Measurements from ENCODE around the gene ZFPL1. TPM values are rescaled to one million over a fixed set of nuclear protein-coding genes. Genes with fewer than 3 reads are reported as not detected.

Gene ZFPL1
- total RNA-seq, 1 donor from 2014 or later = 26.2 TPM

- peak; percentile 50 for DNase-seq
These were observed 23.1 kb upstream of the ZFPL1 start for GRCh38 chr11:65060913-65061408.

GRCh38 chr11:65063532-65063931 is 20.5 kb upstream of the ZFPL1 start:
- no peak for DNase-seq

- DNase-seq = no peak
These were observed 19.2 kb upstream of the ZFPL1 start for GRCh38 chr11:65064847-65065240.

GRCh38 chr11:65065851-65066250 is 18.2 kb upstream of the ZFPL1 start:
- DNase-seq = no peak

GRCh38 chr11:65066315-65066714 is 17.7 kb upstream of the ZFPL1 start:
- no peak for DNase-seq

- DNase-seq = no peak
These were observed 17.2 kb upstream of the ZFPL1 start for GRCh38 chr11:65066805-65067291.

GRCh38 chr11:65067446-65067845 is 16.6 kb upstream of the ZFPL1 start:
- DNase-seq = no peak

- DNase-seq = no peak
These were observed 14.8 kb upstream of the ZFPL1 start for GRCh38 chr11:65069217-65069616.

GRCh38 chr11:65071907-65072630 is 12.0 kb upstream of the ZFPL1 start:
- DNase-seq = no peak

- DNase-seq = no peak
These were observed 11.4 kb upstream of the ZFPL1 start for GRCh38 chr11:65072631-65072966.

- no peak for DNase-seq
These were observed 6.6 kb upstream of the ZFPL1 start for GRCh38 chr11:65077451-65077850.

GRCh38 chr11:65078151-65078550 is 5.9 kb upstream of the ZFPL1 start:
- peak; percentile 67 for DNase-seq

GRCh38 chr11:65078786-65079342 is 5.2 kb upstream of the ZFPL1 start:
- no peak for DNase-seq

- no peak for DNase-seq
These were observed 738 bp upstream of the ZFPL1 start for GRCh38 chr11:65083134-65083833.

GRCh38 chr11:65084598-65085375 is 765 bp downstream of the ZFPL1 start:
- no peak for DNase-seq

- DNase-seq = no peak
These were observed 1.4 kb downstream of the ZFPL1 start for GRCh38 chr11:65085446-65085845.

- DNase-seq = no peak
These were observed 2.8 kb downstream of the ZFPL1 start for GRCh38 chr11:65086809-65087208.

GRCh38 chr11:65087216-65087615 is 3.2 kb downstream of the ZFPL1 start:
- DNase-seq = no peak

- DNase-seq = no peak
These were observed 3.8 kb downstream of the ZFPL1 start for GRCh38 chr11:65087827-65088226.

GRCh38 chr11:65089621-65090020 is 5.6 kb downstream of the ZFPL1 start:
- no peak for DNase-seq

- DNase-seq = no peak
These were observed 6.6 kb downstream of the ZFPL1 start for GRCh38 chr11:65090628-65091027.

GRCh38 chr11:65095427-65095826 is 11.4 kb downstream of the ZFPL1 start:
- no peak for DNase-seq

Data from dermis blood vessel endothelial cell (primary cell).